Measurements from ENCODE around the gene DLG5.

DLG5 gene

GRCh38 chr10:77809336-77809735 lies 117.2 kb downstream of the DLG5 start:
- DNase-seq (ENCODE audit: low read depth) = no peak
- no peak overlapping the region for H3K4me3 ChIP-seq (ENCODE audit: control insufficient read depth, low read depth, low read length)
- no peak for TF ChIP-seq CTCF (IDR thresholded peaks at IDR 0.05; ENCODE audit: control insufficient read depth, insufficient read depth, low read depth, low read length, missing control alignments)

GRCh38 chr10:77807706-77808105 lies 118.8 kb downstream of the DLG5 start:
- H3K4me3 ChIP-seq (ENCODE audit: control insufficient read depth, low read depth, low read length) = no peak overlapping the region
- TF ChIP-seq CTCF (IDR thresholded peaks at IDR 0.05; ENCODE audit: control insufficient read depth, insufficient read depth, low read depth, low read length, missing control alignments) = no peak
- no peak for DNase-seq (ENCODE audit: low read depth)

- no peak for TF ChIP-seq CTCF (IDR thresholded peaks at IDR 0.05; ENCODE audit: control insufficient read depth, insufficient read depth, low read depth, low read length, missing control alignments)
- H3K4me3 ChIP-seq (ENCODE audit: control insufficient read depth, low read depth, low read length) = no peak overlapping the region
- no peak for DNase-seq (ENCODE audit: low read depth)
Measured at GRCh38 chr10:77806511-77807157, 119.9 kb downstream of the DLG5 start.

GRCh38 chr10:77805676-77806075 lies 120.9 kb downstream of the DLG5 start:
- TF ChIP-seq CTCF (IDR thresholded peaks at IDR 0.05; ENCODE audit: control insufficient read depth, insufficient read depth, low read depth, low read length, missing control alignments) = no peak
- no peak for DNase-seq (ENCODE audit: low read depth)
- no peak overlapping the region for H3K4me3 ChIP-seq (ENCODE audit: control insufficient read depth, low read depth, low read length)

- TF ChIP-seq CTCF (IDR thresholded peaks at IDR 0.05; ENCODE audit: control insufficient read depth, insufficient read depth, low read depth, low read length, missing control alignments) = no peak
- H3K4me3 ChIP-seq (ENCODE audit: control insufficient read depth, low read depth, low read length) = no peak overlapping the region
- no peak for DNase-seq (ENCODE audit: low read depth)
Measured at GRCh38 chr10:77804371-77804770, 122.2 kb downstream of the DLG5 start.

- H3K4me3 ChIP-seq (ENCODE audit: control insufficient read depth, low read depth, low read length) = no peak overlapping the region
- DNase-seq (ENCODE audit: low read depth) = no peak
- TF ChIP-seq CTCF (IDR thresholded peaks at IDR 0.05; ENCODE audit: control insufficient read depth, insufficient read depth, low read depth, low read length, missing control alignments) = no peak
Measured at GRCh38 chr10:77801474-77802161, 124.9 kb downstream of the DLG5 start.
